Body of pancreas (tissue), 4 donors: ENCODE data around the gene ELP4. TPM values are rescaled to one million over a fixed set of nuclear protein-coding genes. Genes with fewer than 3 reads are reported as not detected.

Experiments
- ATAC-seq: fragments of 150-250 bp; one replicate; pipeline ENCODE4 v1.9.1; 2016
- DNase-seq, 4 donors: peaks; one replicate each; pipeline ENCODE4 v3.0.0-alpha.2; 2019
- H3K27ac ChIP-seq, 4 donors: fragments of 200-600 bp; sonication (generic); 1 replicate in 3 of 4; 2 replicates in 1 of 4; pipeline versions ENCODE4 v1.5.1 to v1.6.1; 2016 to 2019; ENCODE audit warnings: mild to moderate bottlenecking in 1 of 4, mixed read lengths in 1 of 4, moderate library complexity in 1 of 4
- H3K27me3 ChIP-seq, 2 donors: fragments of 200-600 bp; sonication (generic); one replicate each; pipeline ENCODE4 v1.6.0; 2016; ENCODE audit warnings: mild to moderate bottlenecking in 1 of 2
- H3K36me3 ChIP-seq, 2 donors: fragments of 200-600 bp; sonication (generic); replicated peaks in 1 of 2; 2 replicates each; pipeline ENCODE4 v1.5.1; 2016; ENCODE audit warnings: low read depth in 2 of 2; ENCODE audit not compliant: insufficient read depth in 1 of 2
- H3K4me1 ChIP-seq: fragments of 200-600 bp; sonication (generic); one replicate; pipeline ENCODE4 v1.6.0; 2016
- H3K4me3 ChIP-seq, 2 donors: fragments of 200-600 bp; sonication (generic); 1 replicate in 1 of 2; 2 replicates in 1 of 2; pipeline ENCODE4 v1.5.1; 2016 to 2019
- H3K9me3 ChIP-seq, 3 donors: fragments of 200-600 bp; sonication (generic); 1 replicate in 2 of 3; 2 replicates in 1 of 3; pipeline ENCODE4 v1.5.1; 2016
- POLR2A ChIP-seq, 3 donors: fragments of 450-650 bp; IDR thresholded peaks; one replicate each; pipeline ENCODE4 v1.6.1; 2016; ENCODE audit warnings: antibody characterized with exemption in 3 of 3, mild to moderate bottlenecking in 2 of 3
- WGBS, 2 donors: methylation state at CpG; one replicate each; pipeline ENCODE4 v1.1.5; 2017; 5-methylcytosine and 5-hydroxymethylcytosine counted together
- intact Hi-C: fragments of 100-400 bp; cut with DNase I; formaldehyde crosslinking; loops from one replicate; pipeline ENCODE4 v1.15.1; 2023
- total RNA-seq, 2 donors: library from RNA; depleted of rRNA; stranded (reverse); fragments of >200 nt; gene quantifications; one replicate each; pipeline ENCODE4 v1.1.0, GENCODE V29; 2016
- TF ChIP-seq, protein P1 (sequence below), 7 experiments: fragments of 450-650 bp in 4 of 7; fragments of 200-600 bp in 3 of 7; sonication (generic) in 3 of 7; IDR thresholded peaks; one replicate each; pipeline ENCODE4 v1.5.1; 2016 to 2019; ENCODE audit warnings: antibody characterized with exemption in 7 of 7

Gene ELP4
- total RNA-seq, 2 donors from 2014 or later, result 20.2 to 33.3 TPM

DNA sequence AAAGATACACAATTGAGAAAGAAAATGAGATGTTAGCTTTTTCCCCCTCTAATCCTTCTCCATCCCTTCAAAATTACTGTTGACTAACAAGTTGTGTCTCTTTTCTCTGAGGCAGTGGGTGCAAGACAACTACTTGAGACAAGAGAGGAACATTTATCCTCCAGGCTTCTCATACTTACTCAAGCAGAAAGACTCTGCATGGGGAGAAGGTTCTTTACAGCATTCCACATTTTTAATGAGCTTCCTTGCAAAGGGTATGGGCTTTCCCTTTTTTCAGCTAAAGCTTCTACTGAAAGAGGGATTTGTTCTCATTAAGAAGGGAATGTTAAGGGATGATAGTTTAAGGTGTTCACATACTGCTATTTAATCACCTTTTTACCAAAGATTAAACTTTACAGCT, 253.7 kb downstream of the ELP4 start:
- Histone ChIP-seq H3K9me3 (no peaks in the 10 kb centered on the region), H3K36me3 (no peaks in the 10 kb centered on the region), H3K4me3 (no peak overlapping the region), H3K4me1 (no peaks in the 10 kb centered on the region), H3K27ac (no peak overlapping the region), H3K27me3 (no peaks in the 10 kb centered on the region)
- ATAC-seq (no peak), DNase-seq (no peak)
- TF ChIP-seq, protein P1, sequence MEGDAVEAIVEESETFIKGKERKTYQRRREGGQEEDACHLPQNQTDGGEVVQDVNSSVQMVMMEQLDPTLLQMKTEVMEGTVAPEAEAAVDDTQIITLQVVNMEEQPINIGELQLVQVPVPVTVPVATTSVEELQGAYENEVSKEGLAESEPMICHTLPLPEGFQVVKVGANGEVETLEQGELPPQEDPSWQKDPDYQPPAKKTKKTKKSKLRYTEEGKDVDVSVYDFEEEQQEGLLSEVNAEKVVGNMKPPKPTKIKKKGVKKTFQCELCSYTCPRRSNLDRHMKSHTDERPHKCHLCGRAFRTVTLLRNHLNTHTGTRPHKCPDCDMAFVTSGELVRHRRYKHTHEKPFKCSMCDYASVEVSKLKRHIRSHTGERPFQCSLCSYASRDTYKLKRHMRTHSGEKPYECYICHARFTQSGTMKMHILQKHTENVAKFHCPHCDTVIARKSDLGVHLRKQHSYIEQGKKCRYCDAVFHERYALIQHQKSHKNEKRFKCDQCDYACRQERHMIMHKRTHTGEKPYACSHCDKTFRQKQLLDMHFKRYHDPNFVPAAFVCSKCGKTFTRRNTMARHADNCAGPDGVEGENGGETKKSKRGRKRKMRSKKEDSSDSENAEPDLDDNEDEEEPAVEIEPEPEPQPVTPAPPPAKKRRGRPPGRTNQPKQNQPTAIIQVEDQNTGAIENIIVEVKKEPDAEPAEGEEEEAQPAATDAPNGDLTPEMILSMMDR (IDR thresholded peaks at IDR 0.05), result no peak
- TF ChIP-seq POLR2A (IDR thresholded peaks at IDR 0.05), result no peak
- intact Hi-C loops, result no loop called here

DNA sequence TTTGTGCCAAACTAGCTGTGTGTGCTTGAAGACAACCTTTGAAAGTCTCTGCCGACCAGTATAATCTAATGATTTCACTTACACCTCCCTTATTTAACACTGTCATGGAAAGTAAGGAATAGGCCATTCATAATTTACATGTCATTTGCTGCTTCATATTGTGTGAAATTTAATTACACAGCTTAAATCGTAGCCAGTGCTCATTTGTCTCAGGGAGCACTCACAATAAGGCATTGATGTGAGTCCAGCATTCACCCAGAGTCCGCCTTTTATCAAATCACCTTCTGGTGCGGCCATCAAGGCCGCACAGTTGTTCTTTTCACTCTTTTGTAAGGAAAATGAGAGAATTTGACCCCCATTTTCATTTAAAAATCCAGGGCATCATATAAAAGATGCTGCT, 254.7 kb downstream of the ELP4 start:
- Histone ChIP-seq H3K4me3 (no peak overlapping the region), H3K9me3 (no peaks in the 10 kb centered on the region), H3K36me3 (no peaks in the 10 kb centered on the region), H3K27me3 (no peaks in the 10 kb centered on the region), H3K4me1 (no peaks in the 10 kb centered on the region), H3K27ac (no peak overlapping the region)
- 84 to 88% methylated on average over 5 of the region's 5 CpGs for WGBS, 2 donors
- no peak for ATAC-seq
- intact Hi-C loops, result no loop called here
- DNase-seq, result no peak
- TF ChIP-seq, protein P1 (IDR thresholded peaks at IDR 0.05), result no peak
- TF ChIP-seq POLR2A (IDR thresholded peaks at IDR 0.05), result no peak

DNA sequence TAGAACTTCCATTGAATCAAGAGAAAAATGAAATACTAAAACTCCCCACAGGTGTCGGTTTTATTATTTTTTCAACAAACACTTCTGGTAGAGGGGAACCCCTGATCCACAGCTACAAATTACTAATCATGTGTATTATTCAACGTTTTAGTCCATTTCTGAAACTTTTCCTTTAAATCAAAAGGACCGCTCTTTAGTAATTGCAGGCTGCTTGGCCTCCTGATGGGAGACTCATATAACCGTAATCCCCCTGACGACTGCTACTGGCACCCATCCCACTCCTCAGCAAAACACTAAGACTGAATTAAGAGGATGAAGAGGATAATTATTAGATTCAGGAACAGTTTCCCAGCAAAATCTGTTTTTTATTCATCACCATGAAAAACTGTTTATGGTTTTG, 255.2 kb downstream of the ELP4 start:
- Histone ChIP-seq H3K4me1 (no peaks in the 10 kb centered on the region), H3K9me3 (no peaks in the 10 kb centered on the region), H3K36me3 (no peaks in the 10 kb centered on the region), H3K27me3 (no peaks in the 10 kb centered on the region), H3K4me3 (no peak overlapping the region), H3K27ac (no peak overlapping the region)
- no peak for TF ChIP-seq POLR2A (IDR thresholded peaks at IDR 0.05)
- TF ChIP-seq, protein P1 (IDR thresholded peaks at IDR 0.05), result no peak
- DNase-seq (no peak), ATAC-seq (no peak)
- intact Hi-C loops, result no loop called here
- WGBS, 2 donors, result 88% methylated on average over 5 of the region's 5 CpGs

DNA sequence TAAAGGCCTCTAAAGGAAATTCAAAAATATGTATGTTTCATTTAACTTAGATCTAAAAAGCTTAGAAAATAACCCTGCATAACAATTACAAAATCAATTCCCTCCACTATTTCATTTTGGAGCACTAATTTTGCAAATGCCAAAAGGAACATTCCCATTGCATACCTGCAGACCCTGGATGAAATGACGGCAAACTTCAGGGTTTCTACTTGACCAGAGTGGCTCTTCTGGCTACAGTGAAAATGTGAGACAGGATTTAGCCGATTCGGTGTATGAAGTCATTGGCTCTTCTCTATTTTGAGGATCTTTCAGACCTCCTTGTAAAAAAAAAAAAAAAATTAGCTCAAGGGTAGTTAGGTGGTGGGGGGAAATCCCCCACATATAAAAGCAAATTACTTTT, 257.5 kb downstream of the ELP4 start:
- Histone ChIP-seq H3K4me3 (no peak overlapping the region), H3K27ac (no peak overlapping the region), H3K4me1 (no peaks in the 10 kb centered on the region), H3K36me3 (no peaks in the 10 kb centered on the region), H3K9me3 (no peaks in the 10 kb centered on the region), H3K27me3 (no peaks in the 10 kb centered on the region)
- DNase-seq, result no peak
- intact Hi-C loops, result no loop called here
- TF ChIP-seq, protein P1 (IDR thresholded peaks at IDR 0.05), result no peak
- TF ChIP-seq POLR2A (IDR thresholded peaks at IDR 0.05), result no peak
- ATAC-seq, result no peak
- WGBS, 2 donors, result 95 to 96% methylated on average over 3 of the region's 3 CpGs

DNA sequence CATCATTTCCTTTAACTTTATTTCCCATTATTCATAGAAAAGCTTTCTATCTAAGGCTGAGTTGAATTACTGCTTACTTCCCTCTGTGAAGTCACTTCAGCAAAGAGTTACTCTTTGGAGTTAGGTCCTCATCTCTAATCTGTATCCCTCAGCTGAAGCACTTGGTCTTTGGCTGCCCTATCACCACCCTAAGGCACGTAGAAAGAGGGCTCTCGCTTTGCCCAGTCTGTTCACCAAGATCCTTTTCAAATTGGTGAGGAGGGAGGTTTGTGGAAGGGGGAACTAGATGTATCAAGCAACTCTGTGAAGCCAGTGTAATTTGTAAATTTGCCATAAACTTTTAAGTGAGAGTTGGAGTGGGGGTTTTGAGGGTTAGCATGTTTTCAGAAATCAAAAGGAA, 258.1 kb downstream of the ELP4 start:
- 95 to 96% methylated on average over 2 of the region's 2 CpGs for WGBS, 2 donors
- H3K4me3 ChIP-seq, result no peak overlapping the region
- TF ChIP-seq, protein P1 (IDR thresholded peaks at IDR 0.05), result no peak
- H3K9me3 ChIP-seq, result no peaks in the 10 kb centered on the region
- DNase-seq (no peak), ATAC-seq (no peak)
- intact Hi-C loops, result no loop called here
- no peaks in the 10 kb centered on the region for H3K36me3 ChIP-seq
- H3K27me3 ChIP-seq, result no peaks in the 10 kb centered on the region
- H3K27ac ChIP-seq, result no peak overlapping the region
- H3K4me1 ChIP-seq, result no peaks in the 10 kb centered on the region
